GM12878 (cell line): ENCODE measurements around the gene KDM6A. TPM values are rescaled to one million over a fixed set of nuclear protein-coding genes. Genes with fewer than 3 reads are reported as not detected.
A peak's percentile ranks its signal among the peaks of the same experiment; 100 is the strongest.

Experiments
- CREM ChIP-seq: IDR thresholded peaks from 2 replicates; pipeline ENCODE4 v1.6.1; 2014; ENCODE audit warnings: antibody characterized with exemption, low read depth
- E2F4 ChIP-seq: IDR thresholded peaks from 2 replicates; pipeline ENCODE4 v1.6.1; 2012; ENCODE audit warnings: low read depth, low read length, improper control_type of control experiment
- E4F1 ChIP-seq: fragments of 450-650 bp; IDR thresholded peaks from 2 replicates; pipeline ENCODE4 v1.6.1; 2018; ENCODE audit warnings: borderline replicate concordance, mild to moderate bottlenecking; ENCODE audit not compliant: partially characterized antibody
- EGR1 ChIP-seq, 2 experiments: IDR thresholded peaks; 1 replicate in 1 of 2; 2 replicates in 1 of 2; pipeline ENCODE4 v1.6.1; 2011 to 2012; ENCODE audit warnings: low read depth in 2 of 2, low read length in 2 of 2, borderline replicate concordance in 1 of 2, mild to moderate bottlenecking in 1 of 2, moderate library complexity in 1 of 2
- KDM1A ChIP-seq: fragments of 200-600 bp; sonication (generic); IDR thresholded peaks from 2 replicates; pipeline ENCODE4 v1.6.1; 2016; ENCODE audit warnings: borderline replicate concordance
- RELA ChIP-seq: fragments of 450-650 bp; IDR thresholded peaks from 2 replicates; pipeline ENCODE4 v1.8.0; 2014; ENCODE audit warnings: borderline replicate concordance; ENCODE audit not compliant: partially characterized antibody
- RUNX3 ChIP-seq: IDR thresholded peaks from 2 replicates; pipeline ENCODE4 v1.6.1; 2012; ENCODE audit warnings: low read length, inconsistent platforms
- STAT1 ChIP-seq: fragments of 450-650 bp; conservative IDR thresholded peaks from 2 replicates; pipeline ENCODE4 v1.6.1; 2014; ENCODE audit warnings: antibody characterized with exemption, mild to moderate bottlenecking
- SUZ12 ChIP-seq: fragments of 200-600 bp; sonication (generic); IDR thresholded peaks from one replicate; pipeline ENCODE4 v1.6.1; 2018; ENCODE audit warnings: antibody characterized with exemption, mild to moderate bottlenecking; ENCODE audit not compliant: unreplicated experiment
- TBL1XR1 ChIP-seq: IDR thresholded peaks from 2 replicates; pipeline ENCODE4 v1.6.1; 2012; ENCODE audit warnings: low read depth, low read length, improper control_type of control experiment
- ZBTB33 ChIP-seq: fragments of 450-650 bp; IDR thresholded peaks from 2 replicates; pipeline ENCODE4 v1.6.1; 2017; ENCODE audit warnings: mild to moderate bottlenecking
- ZNF274 ChIP-seq: IDR thresholded peaks from one replicate; pipeline ENCODE4 v1.8.0; 2011; ENCODE audit not compliant: insufficient read length, insufficient read depth
- polyA plus RNA-seq, 11 experiments: library from polyadenylated mRNA; depleted of rRNA in 4 of 11; unstranded in 6 of 11; stranded (reverse) in 5 of 11; fragments of >200 nt; fragmentation: Nextera tagmentation in 4 of 11; fragmentation: Illumina TruSeq in 1 of 11; extraction: Ambion mirVana in 4 of 11; extraction: Trizol in 1 of 11; gene quantifications; 1 replicate in 1 of 11; 2 replicates in 10 of 11; pipeline versions ENCODE4 v1.2.1 to v1.2.3, GENCODE V29; 2011 to 2016; ENCODE audit warnings: inconsistent platforms in 2 of 11, missing spikeins in 2 of 11, low read depth in 1 of 11
- total RNA-seq, 4 experiments: library from RNA; depleted of rRNA in 3 of 4; stranded (reverse); fragments of >200 nt in 3 of 4; fragmentation: Illumina TruSeq in 1 of 4; extraction: Trizol in 1 of 4; gene quantifications; 2 replicates each; pipeline versions ENCODE4 v1.2.1 to v1.2.3, GENCODE V29; 2013 to 2021
- TF ChIP-seq, protein P1 (sequence below): fragments of 450-650 bp; IDR thresholded peaks from 2 replicates; pipeline ENCODE4 v1.6.1; 2014; ENCODE audit warnings: mild to moderate bottlenecking
- TF ChIP-seq, protein P2 (sequence below): IDR thresholded peaks from 2 replicates; pipeline ENCODE4 v1.6.1; 2011; ENCODE audit warnings: mild to moderate bottlenecking, low read depth, low read length, moderate library complexity; ENCODE audit not compliant: insufficient replicate concordance

Gene KDM6A
- total and polyA plus RNA-seq, 10 of the 15 experiments (the other 5 are each of a cell fraction or from before 2014, with no cell fraction given) = 7.9 to 29.0 (median 20.4) TPM

DNA sequence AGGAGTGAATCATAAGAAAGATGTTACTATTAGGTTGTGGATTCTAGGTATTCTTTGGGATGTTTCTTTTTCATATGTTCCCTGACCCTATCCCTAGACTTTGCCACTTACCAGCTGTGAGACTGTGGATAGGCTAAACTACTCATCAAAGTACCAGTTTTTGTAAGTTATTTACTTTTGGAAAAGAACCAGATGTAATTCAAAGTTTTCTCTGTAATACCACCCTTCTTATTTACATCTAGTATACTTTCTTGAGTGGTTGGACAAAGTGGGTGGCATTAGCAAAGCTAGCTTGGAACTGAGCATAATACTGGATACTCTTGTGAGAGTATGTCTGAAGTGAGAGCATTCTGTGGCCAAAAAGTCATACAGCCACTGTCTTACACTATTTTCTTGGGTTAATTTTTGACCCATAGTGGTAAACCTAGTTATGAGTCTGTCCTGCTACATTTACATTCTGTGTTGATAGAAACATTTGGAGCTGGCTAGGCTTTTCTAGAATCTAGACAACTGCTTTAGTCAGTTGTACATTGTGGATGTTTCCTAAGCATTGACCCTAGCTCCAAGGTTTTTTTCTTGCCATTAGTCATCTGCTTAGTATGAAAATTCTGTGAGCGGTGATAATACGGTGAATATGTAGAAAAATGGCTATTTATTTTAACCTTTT is 41.7 kb downstream of the KDM6A start (continued):
- TF ChIP-seq E2F4 (no peak), ZBTB33 (no peak), RUNX3 (0 out of 2 replicates have a peak, but pooled peaks have one; percentile 28), KDM1A (no peak), EGR1 (IDR thresholded peaks at IDR 0.05; ENCODE audit: borderline replicate concordance in 1 of 2, low read depth in 2 of 2, low read length in 2 of 2) (no peak), E4F1 (no peak), TBL1XR1 (no peak), ZNF274 (no peak), RELA (no peak), CREM (no peak), STAT1 (no peak), SUZ12 (no peak)
- TF ChIP-seq, protein P1, sequence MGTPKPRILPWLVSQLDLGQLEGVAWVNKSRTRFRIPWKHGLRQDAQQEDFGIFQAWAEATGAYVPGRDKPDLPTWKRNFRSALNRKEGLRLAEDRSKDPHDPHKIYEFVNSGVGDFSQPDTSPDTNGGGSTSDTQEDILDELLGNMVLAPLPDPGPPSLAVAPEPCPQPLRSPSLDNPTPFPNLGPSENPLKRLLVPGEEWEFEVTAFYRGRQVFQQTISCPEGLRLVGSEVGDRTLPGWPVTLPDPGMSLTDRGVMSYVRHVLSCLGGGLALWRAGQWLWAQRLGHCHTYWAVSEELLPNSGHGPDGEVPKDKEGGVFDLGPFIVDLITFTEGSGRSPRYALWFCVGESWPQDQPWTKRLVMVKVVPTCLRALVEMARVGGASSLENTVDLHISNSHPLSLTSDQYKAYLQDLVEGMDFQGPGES = no peak
- TF ChIP-seq, protein P2, sequence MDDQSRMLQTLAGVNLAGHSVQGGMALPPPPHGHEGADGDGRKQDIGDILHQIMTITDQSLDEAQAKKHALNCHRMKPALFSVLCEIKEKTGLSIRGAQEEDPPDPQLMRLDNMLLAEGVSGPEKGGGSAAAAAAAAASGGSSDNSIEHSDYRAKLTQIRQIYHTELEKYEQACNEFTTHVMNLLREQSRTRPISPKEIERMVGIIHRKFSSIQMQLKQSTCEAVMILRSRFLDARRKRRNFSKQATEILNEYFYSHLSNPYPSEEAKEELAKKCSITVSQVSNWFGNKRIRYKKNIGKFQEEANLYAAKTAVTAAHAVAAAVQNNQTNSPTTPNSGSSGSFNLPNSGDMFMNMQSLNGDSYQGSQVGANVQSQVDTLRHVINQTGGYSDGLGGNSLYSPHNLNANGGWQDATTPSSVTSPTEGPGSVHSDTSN = no peak
- TF ChIP-seq, all 136 proteins: peak for 3
